HepG2 (cell line): ENCODE measurements around the gene USP2. TPM values are rescaled to one million over a fixed set of nuclear protein-coding genes. Genes with fewer than 3 reads are reported as not detected.

Experiments used
- ATAC-seq: fragments of 200-7000 bp; cut with Tn5 transposase; 3 replicates; pipeline ENCODE4 v1.9.1; 2020; ENCODE audit warnings: mild to moderate bottlenecking, moderate library complexity
- BruUV-seq: library from RNA; stranded (reverse); fragments of 400-500 nt; replicated peaks from 2 replicates; lab custom pipeline; 2021; lab: Mats Ljungman, UMichigan
- CTCF ChIA-PET: fragments of 300-600 bp; formaldehyde crosslinking; extraction: SDS; loops from one replicate; lab custom pipeline; 2021; ENCODE audit warnings: low total read pairs, inconsistent platforms, low intra/inter-chr PET ratio; lab: Yijun Ruan, JAX
- POLR2A ChIA-PET: fragments of 350-600 bp; sonication (Branson Sonifier 250); formaldehyde crosslinking; loops from one replicate; lab custom pipeline; 2020; ENCODE audit warnings: antibody characterized with exemption, inconsistent platforms; lab: Yijun Ruan, JAX
- DNase-seq: peaks from one replicate; pipeline ENCODE4 v3.0.0-alpha.2; 2015; ENCODE audit warnings: low spot score
- FAIRE-seq: peaks from 3 replicates; lab custom pipeline; 2011; peaks lifted over from hg19 to GRCh38; lab: Jason Lieb, UNC
- H2AFZ ChIP-seq: one replicate; pipeline ENCODE4 v1.6.1; 2011; ENCODE audit warnings: low read length, inconsistent platforms
- H3K27ac ChIP-seq: fragments of 300-600 bp; 3 replicates; pipeline ENCODE4 v1.8.0; 2011; ENCODE audit warnings: mixed run types, mild to moderate bottlenecking, mixed read lengths, low read length, inconsistent platforms; ENCODE audit not compliant: insufficient read depth; ENCODE audit errors: extremely low read length
- H3K27me3 ChIP-seq, 2 experiments: fragments of 200-600 bp in 1 of 2; 2 replicates in 1 of 2; 3 replicates in 1 of 2; pipeline versions ENCODE4 v1.6.0 to v1.8.0; 2011; ENCODE audit warnings: low read length in 2 of 2, mild to moderate bottlenecking in 2 of 2, moderate library complexity in 2 of 2, inconsistent platforms in 1 of 2; ENCODE audit not compliant: insufficient read depth in 2 of 2, control insufficient read depth in 1 of 2
- H3K36me3 ChIP-seq, 2 experiments: fragments of 200-600 bp in 1 of 2; replicated peaks in 1 of 2; 2 replicates in 1 of 2; 3 replicates in 1 of 2; pipeline versions ENCODE4 v1.5.1 to v1.8.0; 2011; ENCODE audit warnings: low read length in 2 of 2, inconsistent platforms in 1 of 2; ENCODE audit not compliant: insufficient read depth in 2 of 2, control insufficient read depth in 1 of 2
- H3K4me1 ChIP-seq: 2 replicates; pipeline ENCODE4 v1.5.1; 2012; ENCODE audit warnings: low read length, inconsistent platforms; ENCODE audit not compliant: insufficient read depth
- H3K4me2 ChIP-seq: 2 replicates; pipeline ENCODE4 v1.6.0; 2011; ENCODE audit warnings: low read depth, low read length, inconsistent platforms
- H3K4me3 ChIP-seq, 3 experiments: fragments of 200-600 bp in 1 of 3; sonication (generic), shearing (Covaris generic) in 1 of 3; replicated peaks in 1 of 3; 2 replicates each; pipeline ENCODE4 v1.5.1; 2011 to 2016; ENCODE audit warnings: low read length in 3 of 3, inconsistent platforms in 2 of 3, low read depth in 2 of 3, mild to moderate bottlenecking in 2 of 3, control low read depth in 1 of 3, mixed read lengths in 1 of 3; ENCODE audit not compliant: insufficient read depth in 1 of 3
- H3K79me2 ChIP-seq: one replicate; pipeline ENCODE4 v1.6.1; 2011; ENCODE audit warnings: low read length, inconsistent platforms; ENCODE audit not compliant: insufficient read depth
- H3K9ac ChIP-seq: 2 replicates; pipeline ENCODE4 v1.6.0; 2011; ENCODE audit warnings: mild to moderate bottlenecking, low read depth, low read length, inconsistent platforms; ENCODE audit not compliant: insufficient read depth
- H3K9me3 ChIP-seq: 2 replicates; pipeline ENCODE4 v1.5.1; 2012; ENCODE audit warnings: mild to moderate bottlenecking, low read length
- H4K20me1 ChIP-seq: 2 replicates; pipeline ENCODE4 v1.6.0; 2011; ENCODE audit warnings: inconsistent platforms, mild to moderate bottlenecking, low read length, moderate library complexity; ENCODE audit not compliant: insufficient read depth
- BRCA1 ChIP-seq: sonication (generic); formaldehyde crosslinking; IDR thresholded peaks from 2 replicates; pipeline ENCODE4 v1.4.0; 2020; ENCODE audit warnings: missing genetic modification reagents
- CAMTA2 ChIP-seq: sonication (generic); formaldehyde crosslinking; IDR thresholded peaks from 2 replicates; pipeline ENCODE4 v1.4.0; 2020; ENCODE audit warnings: mild to moderate bottlenecking, missing genetic modification reagents, borderline replicate concordance
- CHD2 ChIP-seq: IDR thresholded peaks from 2 replicates; pipeline ENCODE4 v1.6.1; 2011; ENCODE audit warnings: low read depth, low read length, improper control_type of control experiment
- KDM1A ChIP-seq: IDR thresholded peaks from 2 replicates; pipeline ENCODE4 v1.6.1; 2016; ENCODE audit warnings: missing compliant biosample characterization
- MAF1 ChIP-seq: sonication (generic); formaldehyde crosslinking; IDR thresholded peaks from 2 replicates; pipeline ENCODE4 v1.5.0; 2020; ENCODE audit warnings: missing genetic modification reagents, borderline replicate concordance
- RAD51 ChIP-seq: fragments of 450-650 bp; IDR thresholded peaks from 2 replicates; pipeline ENCODE4 v1.6.1; 2016; ENCODE audit warnings: borderline replicate concordance
- REPIN1 ChIP-seq: sonication (generic); formaldehyde crosslinking; IDR thresholded peaks from 2 replicates; pipeline ENCODE4 v1.8.0; 2022; ENCODE audit warnings: missing genetic modification reagents, low read depth, mild to moderate bottlenecking, borderline replicate concordance
- RFX5 ChIP-seq: IDR thresholded peaks from 2 replicates; pipeline ENCODE4 v1.6.1; 2011; ENCODE audit warnings: low read depth, low read length, improper control_type of control experiment
- SMAD1 ChIP-seq: sonication (generic); formaldehyde crosslinking; IDR thresholded peaks from 2 replicates; pipeline ENCODE4 v1.4.0; 2020; ENCODE audit warnings: missing genetic modification reagents, low read depth, mild to moderate bottlenecking, borderline replicate concordance
- SUZ12 ChIP-seq: fragments of 150-350 bp; IDR thresholded peaks from 2 replicates; pipeline ENCODE4 v1.6.1; 2014; ENCODE audit warnings: low read depth, low read length
- TSC22D2 ChIP-seq: sonication (generic); formaldehyde crosslinking; IDR thresholded peaks from 2 replicates; pipeline ENCODE4 v1.5.1; 2020; ENCODE audit warnings: missing genetic modification reagents, mild to moderate bottlenecking, borderline replicate concordance
- ZNF234 ChIP-seq: sonication (generic); formaldehyde crosslinking; conservative IDR thresholded peaks from 2 replicates; pipeline ENCODE4 v1.5.1; 2020; ENCODE audit warnings: mild to moderate bottlenecking, missing genetic modification reagents
- ZNF652 ChIP-seq: IDR thresholded peaks from 2 replicates; pipeline ENCODE4 v1.6.1; 2016; ENCODE audit warnings: low read depth, borderline replicate concordance
- WGBS: methylation state at CpG from one replicate; pipeline ENCODE4 v1.1.6; 2017; ENCODE audit warnings: low lambda C conversion rate; 5-methylcytosine and 5-hydroxymethylcytosine counted together
- in situ Hi-C: cut with HindIII; loops from 2 replicates; pipeline ENCODE4 v1.10.0; 2017; ENCODE audit warnings: low pct_unique_long_range_greater_than_20kb; ENCODE audit not compliant: extremely low pct_ligation_motif_present
- intact Hi-C: fragments of 100-400 bp; cut with micrococcal nuclease; formaldehyde crosslinking; loops from one replicate; pipeline ENCODE4 v1.10.0; 2022; ENCODE audit not compliant: unreplicated experiment
- polyA plus RNA-seq, 8 experiments: library from polyadenylated mRNA; depleted of rRNA in 3 of 8; stranded (reverse) in 7 of 8; unstranded in 1 of 8; fragments of >200 nt; fragmentation: Illumina TruSeq in 4 of 8; extraction: Trizol in 4 of 8; gene quantifications; 2 replicates each; pipeline versions ENCODE4 v1.2.1 to v1.2.3, GENCODE V29; 2011 to 2016; ENCODE audit warnings: low read depth in 4 of 8, missing spikeins in 1 of 8, mixed read lengths in 1 of 8; ENCODE audit not compliant: insufficient read depth in 1 of 8
- total RNA-seq, 5 experiments: library from RNA; depleted of rRNA; stranded (reverse); fragments of >200 nt; fragmentation: Illumina TruSeq; extraction: Trizol; gene quantifications; 2 replicates each; pipeline ENCODE4 v1.2.3, GENCODE V29; 2016; ENCODE audit warnings: low read depth in 1 of 5
- TF ChIP-seq, protein P1 (sequence below): sonication (generic); formaldehyde crosslinking; IDR thresholded peaks from 2 replicates; pipeline ENCODE4 v1.5.0; 2020; ENCODE audit warnings: mild to moderate bottlenecking, missing genetic modification reagents
- TF ChIP-seq, protein P2 (sequence below): sonication (generic); formaldehyde crosslinking; conservative IDR thresholded peaks from 2 replicates; pipeline ENCODE4 v1.4.0; 2020; ENCODE audit warnings: mild to moderate bottlenecking, missing genetic modification reagents, moderate library complexity

The USP2 gene
- total and polyA plus RNA-seq, 2 of the 13 experiments (the other 11 are each of a cell fraction or from before 2014, with no cell fraction given): 2.5 to 6.0 TPM

DNA sequence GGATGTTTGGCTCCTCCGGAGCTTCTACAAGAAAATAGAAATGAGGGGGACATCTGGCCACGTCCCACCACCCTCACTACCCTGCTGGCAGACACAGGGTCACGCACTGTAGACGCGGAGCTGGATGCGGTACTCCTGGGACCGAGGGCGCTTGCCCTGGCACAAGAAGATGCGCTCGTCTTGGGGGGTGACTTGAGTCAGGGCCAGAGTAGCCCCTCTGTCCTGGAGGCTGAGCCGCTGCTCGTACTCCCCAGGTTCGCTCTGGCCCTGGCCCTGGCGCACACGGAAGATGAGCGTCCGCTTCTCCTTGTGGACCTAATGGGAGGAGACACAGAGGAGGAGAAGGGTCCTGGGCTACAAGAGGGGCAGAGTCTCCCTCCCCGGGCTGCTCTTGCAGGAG lies 66.8 kb downstream of the USP2 start:
- 100% methylated on average over 2 of the region's 18 CpGs for WGBS
- Histone ChIP-seq H3K27ac (no peak overlapping the region), H3K27me3 (peaks cover 0 to 9% of the 10 kb centered on the region in 2 experiments; a peak in 1 of 5 replicates), H3K4me1 (peaks cover 36% of the 10 kb centered on the region), H3K9me3 (no peaks in the 10 kb centered on the region), H3K4me3 (no peak overlapping the region), H3K79me2 (no peaks in the 10 kb centered on the region), H3K9ac (no peak overlapping the region), H4K20me1 (no peaks in the 10 kb centered on the region), H2AFZ (no peak overlapping the region)
- DNase-seq (no peak), ATAC-seq (no peak)
- intact Hi-C loops (no loop called here), in situ Hi-C loops (no loop called here)
- CTCF ChIA-PET: no interaction called here
- POLR2A ChIA-PET: no interaction called here
- no TSS peak for BruUV-seq
- no peak for TF ChIP-seq MAF1 (CRISPR knock-in tag)
- no peak for TF ChIP-seq BRCA1 (CRISPR knock-in tag)
- no peak for TF ChIP-seq CAMTA2
- TF ChIP-seq TSC22D2 (CRISPR knock-in tag): no peak
- TF ChIP-seq, protein P1, sequence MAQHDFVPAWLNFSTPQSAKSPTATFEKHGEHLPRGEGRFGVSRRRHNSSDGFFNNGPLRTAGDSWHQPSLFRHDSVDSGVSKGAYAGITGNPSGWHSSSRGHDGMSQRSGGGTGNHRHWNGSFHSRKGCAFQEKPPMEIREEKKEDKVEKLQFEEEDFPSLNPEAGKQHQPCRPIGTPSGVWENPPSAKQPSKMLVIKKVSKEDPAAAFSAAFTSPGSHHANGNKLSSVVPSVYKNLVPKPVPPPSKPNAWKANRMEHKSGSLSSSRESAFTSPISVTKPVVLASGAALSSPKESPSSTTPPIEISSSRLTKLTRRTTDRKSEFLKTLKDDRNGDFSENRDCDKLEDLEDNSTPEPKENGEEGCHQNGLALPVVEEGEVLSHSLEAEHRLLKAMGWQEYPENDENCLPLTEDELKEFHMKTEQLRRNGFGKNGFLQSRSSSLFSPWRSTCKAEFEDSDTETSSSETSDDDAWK (CRISPR knock-in tag): no peak
- no peak for TF ChIP-seq SMAD1 (CRISPR knock-in tag)
- no peak for TF ChIP-seq RAD51
- no peak for TF ChIP-seq CHD2
- TF ChIP-seq SUZ12: no peak
- no peak for TF ChIP-seq RFX5
- TF ChIP-seq, protein P2, sequence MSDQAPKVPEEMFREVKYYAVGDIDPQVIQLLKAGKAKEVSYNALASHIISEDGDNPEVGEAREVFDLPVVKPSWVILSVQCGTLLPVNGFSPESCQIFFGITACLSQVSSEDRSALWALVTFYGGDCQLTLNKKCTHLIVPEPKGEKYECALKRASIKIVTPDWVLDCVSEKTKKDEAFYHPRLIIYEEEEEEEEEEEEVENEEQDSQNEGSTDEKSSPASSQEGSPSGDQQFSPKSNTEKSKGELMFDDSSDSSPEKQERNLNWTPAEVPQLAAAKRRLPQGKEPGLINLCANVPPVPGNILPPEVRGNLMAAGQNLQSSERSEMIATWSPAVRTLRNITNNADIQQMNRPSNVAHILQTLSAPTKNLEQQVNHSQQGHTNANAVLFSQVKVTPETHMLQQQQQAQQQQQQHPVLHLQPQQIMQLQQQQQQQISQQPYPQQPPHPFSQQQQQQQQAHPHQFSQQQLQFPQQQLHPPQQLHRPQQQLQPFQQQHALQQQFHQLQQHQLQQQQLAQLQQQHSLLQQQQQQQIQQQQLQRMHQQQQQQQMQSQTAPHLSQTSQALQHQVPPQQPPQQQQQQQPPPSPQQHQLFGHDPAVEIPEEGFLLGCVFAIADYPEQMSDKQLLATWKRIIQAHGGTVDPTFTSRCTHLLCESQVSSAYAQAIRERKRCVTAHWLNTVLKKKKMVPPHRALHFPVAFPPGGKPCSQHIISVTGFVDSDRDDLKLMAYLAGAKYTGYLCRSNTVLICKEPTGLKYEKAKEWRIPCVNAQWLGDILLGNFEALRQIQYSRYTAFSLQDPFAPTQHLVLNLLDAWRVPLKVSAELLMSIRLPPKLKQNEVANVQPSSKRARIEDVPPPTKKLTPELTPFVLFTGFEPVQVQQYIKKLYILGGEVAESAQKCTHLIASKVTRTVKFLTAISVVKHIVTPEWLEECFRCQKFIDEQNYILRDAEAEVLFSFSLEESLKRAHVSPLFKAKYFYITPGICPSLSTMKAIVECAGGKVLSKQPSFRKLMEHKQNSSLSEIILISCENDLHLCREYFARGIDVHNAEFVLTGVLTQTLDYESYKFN (CRISPR knock-in tag): no peak
- no peak for TF ChIP-seq ZNF234 (CRISPR knock-in tag)
- TF ChIP-seq KDM1A (CRISPR knock-in tag): no peak
- TF ChIP-seq ZNF652: no peak
- TF ChIP-seq REPIN1 (CRISPR knock-in tag): no peak
- TF ChIP-seq, all 625 proteins: peak for 0
- FAIRE-seq: no peak
- Histone ChIP-seq H3K4me2 (no peak overlapping the region), H3K36me3 (peaks cover 0 to 3% of the 10 kb centered on the region in 2 experiments; a peak in 1 of 5 replicates)
